ENCODE measurements around the gene LMNA. TPM values are rescaled to one million over a fixed set of nuclear protein-coding genes. Genes with fewer than 3 reads are reported as not detected.
"Not testable (repeated sequence)": the region's sequence is repeated elsewhere in the genome, so short reads cannot be mapped to it uniquely, and the experiment has no call there.

The LMNA gene
- total RNA-seq = 901 TPM
- long read RNA-seq, transcript LMNA-206 (12 exons, 3,190 nt) = major isoform, 1,267 of 3,483 reads
- long read RNA-seq, transcript LMNA-217 (5 exons, 1,348 nt) = minor isoform, 10 of 3,483 reads
- long read RNA-seq, transcript LMNA-201 (11 exons, 3,137 nt) = minor isoform, 15 of 3,483 reads
- long read RNA-seq, partial matches to known transcripts = 1,801 of 3,483 reads
- long read RNA-seq, other reads (novel, unspliced or antisense) = 388 of 3,483 reads

- peak; percentile 98 for DNase-seq (ENCODE audit: low spot score)
Observed at GRCh38 chr1:156114101-156114918, at the start of gene LMNA. Gene LMNA (plus strand): TSS chr1:156114711. CDS start chr1:156114919, 208 bp downstream.

- DNase-seq (ENCODE audit: low spot score) = no peak
Observed at GRCh38 chr1:156065212-156065611, 49.3 kb upstream of the LMNA start.

- no peak for DNase-seq (ENCODE audit: low spot score)
Observed at GRCh38 chr1:156065871-156066270, 48.6 kb upstream of the LMNA start.

GRCh38 chr1:156067262-156067661, 47.2 kb upstream of the LMNA start:
- DNase-seq (ENCODE audit: low spot score) = no peak

GRCh38 chr1:156069490-156070455, 44.7 kb upstream of the LMNA start:
- DNase-seq (ENCODE audit: low spot score) = no peak

GRCh38 chr1:156070548-156070947, 44.0 kb upstream of the LMNA start:
- no peak for DNase-seq (ENCODE audit: low spot score)

GRCh38 chr1:156071332-156071816, 43.1 kb upstream of the LMNA start:
- not testable (repeated sequence) for DNase-seq (ENCODE audit: low spot score)

- no peak for DNase-seq (ENCODE audit: low spot score)
Observed at GRCh38 chr1:156072251-156072650, 42.3 kb upstream of the LMNA start.

- DNase-seq (ENCODE audit: low spot score) = no peak
Observed at GRCh38 chr1:156073110-156073687, 41.3 kb upstream of the LMNA start.

GRCh38 chr1:156073740-156074139, 40.8 kb upstream of the LMNA start:
- no peak for DNase-seq (ENCODE audit: low spot score)

GRCh38 chr1:156074661-156075060, 39.9 kb upstream of the LMNA start:
- DNase-seq (ENCODE audit: low spot score) = no peak

GRCh38 chr1:156075162-156075561, 39.3 kb upstream of the LMNA start:
- no peak for DNase-seq (ENCODE audit: low spot score)

- DNase-seq (ENCODE audit: low spot score) = no peak
Observed at GRCh38 chr1:156075775-156076204, 38.7 kb upstream of the LMNA start.

GRCh38 chr1:156076609-156077429, 37.7 kb upstream of the LMNA start:
- no peak for DNase-seq (ENCODE audit: low spot score)

- no peak for DNase-seq (ENCODE audit: low spot score)
Observed at GRCh38 chr1:156077430-156077760, 37.1 kb upstream of the LMNA start.

- no peak for DNase-seq (ENCODE audit: low spot score)
Observed at GRCh38 chr1:156078728-156079127, 35.8 kb upstream of the LMNA start.

- no peak for DNase-seq (ENCODE audit: low spot score)
Observed at GRCh38 chr1:156079762-156080161, 34.7 kb upstream of the LMNA start.

GRCh38 chr1:156080241-156080862, 34.2 kb upstream of the LMNA start:
- no peak for DNase-seq (ENCODE audit: low spot score)

- DNase-seq (ENCODE audit: low spot score) = no peak
Observed at GRCh38 chr1:156080863-156081179, 33.7 kb upstream of the LMNA start.
